PC-9 (cell line): ENCODE data around the gene SSR1. TPM values are rescaled to one million over a fixed set of nuclear protein-coding genes. Genes with fewer than 3 reads are reported as not detected.

Experiments
- BruUV-seq: library from RNA; stranded (reverse); fragments of 400-500 nt; replicated peaks from 2 replicates; lab custom pipeline; 2021; lab: Mats Ljungman, UMichigan
- CTCF ChIA-PET: fragments of 300-600 bp; sonication (Branson Sonifier 250); formaldehyde crosslinking; loops from one replicate; lab custom pipeline; 2022; ENCODE audit warnings: antibody characterized with exemption; lab: Charles Lee
- POLR2A ChIA-PET: fragments of 300-600 bp; sonication (Branson Sonifier 250); formaldehyde crosslinking; loops from one replicate; lab custom pipeline; 2022; ENCODE audit warnings: antibody characterized with exemption; ENCODE audit not compliant: unreplicated experiment; lab: Charles Lee
- DNase-seq, 2 experiments: peaks; one replicate each; pipeline versions ENCODE4 v3.0.0 to v3.0.0-alpha.2; 2015 to 2022; ENCODE audit warnings: mixed read lengths in 1 of 2
- H2AFZ ChIP-seq: fragments of 200-600 bp; sonication (generic); 2 replicates; pipeline ENCODE4 v1.8.1; 2017; ENCODE audit warnings: antibody characterized with exemption
- H3F3A ChIP-seq: fragments of 200-600 bp; sonication (generic); 2 replicates; pipeline ENCODE4 v1.8.1; 2017; ENCODE audit warnings: antibody characterized with exemption, mild to moderate bottlenecking, low read depth; ENCODE audit not compliant: insufficient read depth
- H3K27ac ChIP-seq: fragments of 200-600 bp; sonication (generic); 2 replicates; pipeline ENCODE4 v1.6.1; 2016; ENCODE audit warnings: mixed run types
- H3K27me3 ChIP-seq: fragments of 200-600 bp; sonication (generic); 2 replicates; pipeline ENCODE4 v1.6.1; 2016; ENCODE audit warnings: low read depth, mixed run types; ENCODE audit not compliant: insufficient read depth
- H3K36me3 ChIP-seq: fragments of 200-600 bp; sonication (generic); 2 replicates; pipeline ENCODE4 v1.6.1; 2016; ENCODE audit warnings: low read depth, mixed run types
- H3K4me1 ChIP-seq: fragments of 200-600 bp; sonication (generic); replicated peaks from 2 replicates; pipeline ENCODE4 v1.6.1; 2016; ENCODE audit warnings: mixed run types; ENCODE audit not compliant: insufficient read depth
- H3K4me2 ChIP-seq: fragments of 200-600 bp; sonication (generic); 2 replicates; pipeline ENCODE4 v1.6.1; 2017; ENCODE audit warnings: mixed run types
- H3K4me3 ChIP-seq: fragments of 200-600 bp; sonication (generic); 2 replicates; pipeline ENCODE4 v1.6.1; 2016; ENCODE audit warnings: mixed run types
- H3K79me2 ChIP-seq: fragments of 200-600 bp; sonication (generic); 2 replicates; pipeline ENCODE4 v1.6.1; 2017; ENCODE audit warnings: low read depth, mixed run types
- H3K9me2 ChIP-seq: fragments of 200-600 bp; sonication (generic); 2 replicates; pipeline ENCODE4 v1.8.1; 2017; ENCODE audit warnings: mild to moderate bottlenecking; ENCODE audit not compliant: insufficient read depth
- H3K9me3 ChIP-seq: fragments of 200-600 bp; sonication (generic); 2 replicates; pipeline ENCODE4 v1.8.1; 2016; ENCODE audit warnings: low read depth; ENCODE audit not compliant: insufficient read depth
- H4K20me1 ChIP-seq: fragments of 200-600 bp; sonication (generic); 2 replicates; pipeline ENCODE4 v1.8.1; 2017; ENCODE audit not compliant: insufficient read depth
- EZH2 ChIP-seq: fragments of 200-600 bp; sonication (generic); IDR thresholded peaks from 2 replicates; pipeline ENCODE4 v1.8.0; 2017; ENCODE audit warnings: antibody characterized with exemption, low read depth
- intact Hi-C: fragments of 100-400 bp; cut with micrococcal nuclease; formaldehyde crosslinking; loops from one replicate; pipeline ENCODE4 v1.10.0; 2022; ENCODE audit not compliant: unreplicated experiment
- total RNA-seq: library from RNA; stranded (reverse); gene quantifications from 2 replicates; pipeline ENCODE4 v1.2.3, GENCODE V29; 2021
- TF ChIP-seq, protein P1 (sequence below): fragments of 200-600 bp; sonication (generic); conservative IDR thresholded peaks from 2 replicates; pipeline ENCODE4 v1.6.1; 2017; ENCODE audit warnings: mixed run types, antibody characterized with exemption, mild to moderate bottlenecking, moderate library complexity

SSR1 gene
- total RNA-seq, 1 experiment from 2014 or later, result 118 TPM

DNA sequence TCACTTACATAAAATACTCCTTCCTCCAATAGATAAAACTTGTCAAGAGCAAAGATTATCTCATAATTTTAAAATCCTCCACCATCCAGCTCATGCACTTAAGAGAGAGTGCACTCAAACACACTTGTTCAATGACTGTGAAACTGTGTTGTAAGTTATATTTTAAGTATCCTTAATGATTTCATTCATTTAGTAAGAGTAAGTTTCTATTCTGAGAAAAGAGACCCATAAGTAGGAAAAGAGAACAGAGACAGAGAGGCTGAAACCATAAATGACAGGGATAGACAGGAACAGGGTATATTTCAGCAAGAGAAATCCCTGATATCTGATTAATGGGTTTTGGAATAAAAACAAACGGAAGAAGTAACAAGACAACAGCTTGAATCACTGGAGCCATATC lies 8.2 kb downstream of the SSR1 start:
- TF ChIP-seq EZH2, result no peak
- TF ChIP-seq, protein P1, sequence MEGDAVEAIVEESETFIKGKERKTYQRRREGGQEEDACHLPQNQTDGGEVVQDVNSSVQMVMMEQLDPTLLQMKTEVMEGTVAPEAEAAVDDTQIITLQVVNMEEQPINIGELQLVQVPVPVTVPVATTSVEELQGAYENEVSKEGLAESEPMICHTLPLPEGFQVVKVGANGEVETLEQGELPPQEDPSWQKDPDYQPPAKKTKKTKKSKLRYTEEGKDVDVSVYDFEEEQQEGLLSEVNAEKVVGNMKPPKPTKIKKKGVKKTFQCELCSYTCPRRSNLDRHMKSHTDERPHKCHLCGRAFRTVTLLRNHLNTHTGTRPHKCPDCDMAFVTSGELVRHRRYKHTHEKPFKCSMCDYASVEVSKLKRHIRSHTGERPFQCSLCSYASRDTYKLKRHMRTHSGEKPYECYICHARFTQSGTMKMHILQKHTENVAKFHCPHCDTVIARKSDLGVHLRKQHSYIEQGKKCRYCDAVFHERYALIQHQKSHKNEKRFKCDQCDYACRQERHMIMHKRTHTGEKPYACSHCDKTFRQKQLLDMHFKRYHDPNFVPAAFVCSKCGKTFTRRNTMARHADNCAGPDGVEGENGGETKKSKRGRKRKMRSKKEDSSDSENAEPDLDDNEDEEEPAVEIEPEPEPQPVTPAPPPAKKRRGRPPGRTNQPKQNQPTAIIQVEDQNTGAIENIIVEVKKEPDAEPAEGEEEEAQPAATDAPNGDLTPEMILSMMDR, result no peak
- no peak overlapping the region for H3K4me2 ChIP-seq
- no peaks in the 10 kb centered on the region for H3K9me3 ChIP-seq
- no peaks in the 10 kb centered on the region for H3K4me1 ChIP-seq
- H3K79me2 ChIP-seq, result peaks cover 27% of the 10 kb centered on the region
- H4K20me1 ChIP-seq, result peaks cover 30% of the 10 kb centered on the region
- H3K36me3 ChIP-seq, result peaks cover 10% of the 10 kb centered on the region
- POLR2A ChIA-PET, result no interaction called here
- H3K4me3 ChIP-seq, result no peak overlapping the region
- H2AFZ ChIP-seq, result no peak overlapping the region
- H3F3A ChIP-seq, result no peaks in the 10 kb centered on the region; the same call in 1 of the 2 replicates
- CTCF ChIA-PET, result no interaction called here
- no TSS peak for BruUV-seq
- no peak for DNase-seq
- no peaks in the 10 kb centered on the region for H3K9me2 ChIP-seq
- no peak overlapping the region for H3K27ac ChIP-seq
- intact Hi-C loops, result no loop called here
- no peaks in the 10 kb centered on the region for H3K27me3 ChIP-seq

DNA sequence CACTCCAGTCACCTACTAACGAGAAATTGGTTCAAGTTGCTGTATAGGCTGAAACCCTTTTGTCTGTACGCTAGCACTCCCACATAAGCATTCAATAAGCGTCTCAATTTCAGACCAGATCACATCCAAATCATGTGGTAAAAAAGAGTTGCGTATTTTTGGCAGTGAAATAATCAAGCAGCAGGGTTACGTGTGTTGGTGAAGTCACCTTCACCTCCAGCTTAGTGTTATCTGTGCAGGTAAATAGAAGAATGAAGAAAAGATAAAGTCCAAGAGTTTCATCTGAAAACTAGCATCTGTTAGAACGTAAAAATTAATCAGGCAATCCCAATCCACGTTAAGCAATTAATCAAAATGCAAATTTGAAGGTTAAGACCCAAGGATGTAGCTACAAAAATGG lies 11.3 kb downstream of the SSR1 start:
- H3K9me3 ChIP-seq, result no peaks in the 10 kb centered on the region
- no peak overlapping the region for H3K4me3 ChIP-seq
- TF ChIP-seq, protein P1, result no peak
- TF ChIP-seq EZH2, result no peak
- ChIA-PET POLR2A (no interaction called here), CTCF (no interaction called here)
- BruUV-seq, result no TSS peak
- peaks cover under 1% of the 10 kb centered on the region; the same call in 1 of the 2 replicates for H3K36me3 ChIP-seq
- no peak for DNase-seq
- no peak overlapping the region for H3K4me2 ChIP-seq
- no peak overlapping the region for H3K27ac ChIP-seq
- intact Hi-C loops, result no loop called here
- H4K20me1 ChIP-seq, result peaks cover 33% of the 10 kb centered on the region
- H3F3A ChIP-seq, result no peaks in the 10 kb centered on the region; the same call in 1 of the 2 replicates
- no peak overlapping the region for H2AFZ ChIP-seq
- no peaks in the 10 kb centered on the region for H3K27me3 ChIP-seq
- no peaks in the 10 kb centered on the region for H3K9me2 ChIP-seq
- H3K4me1 ChIP-seq, result no peaks in the 10 kb centered on the region
- no peaks in the 10 kb centered on the region; the same call in 1 of the 2 replicates for H3K79me2 ChIP-seq

DNA sequence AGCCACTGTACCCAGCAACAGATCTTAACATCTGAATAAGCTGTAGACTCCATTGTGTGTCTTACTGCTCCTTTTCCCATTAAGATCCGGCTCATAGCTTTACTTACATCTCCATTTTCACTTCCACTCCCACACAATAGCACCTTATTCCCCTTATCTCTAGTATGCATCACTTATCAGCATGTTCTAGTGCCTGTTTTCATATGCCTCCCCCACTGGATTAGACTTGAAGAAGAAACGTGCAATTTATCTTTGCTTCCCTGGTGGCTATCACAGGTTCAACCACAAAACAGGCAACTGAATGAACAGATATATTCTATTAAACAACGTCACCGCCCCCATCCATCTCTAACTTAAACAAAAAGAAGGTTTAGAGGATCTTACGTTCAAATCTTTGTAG lies 12.1 kb downstream of the SSR1 start:
- intact Hi-C loops, result no loop called here
- no peak overlapping the region for H3K27ac ChIP-seq
- DNase-seq, result no peak
- CTCF ChIA-PET, result no interaction called here
- H3K9me3 ChIP-seq, result no peaks in the 10 kb centered on the region
- BruUV-seq, result no TSS peak
- peaks cover 4% of the 10 kb centered on the region; the same call in 1 of the 2 replicates for H3K36me3 ChIP-seq
- no peaks in the 10 kb centered on the region for H3K4me1 ChIP-seq
- H2AFZ ChIP-seq, result no peak overlapping the region
- H3F3A ChIP-seq, result no peaks in the 10 kb centered on the region; the same call in 1 of the 2 replicates
- H3K9me2 ChIP-seq, result no peaks in the 10 kb centered on the region
- POLR2A ChIA-PET, result no interaction called here
- no peak overlapping the region for H3K4me2 ChIP-seq
- no peak for TF ChIP-seq EZH2
- TF ChIP-seq, protein P1, result no peak
- H3K79me2 ChIP-seq, result no peaks in the 10 kb centered on the region; the same call in 1 of the 2 replicates
- no peak overlapping the region for H3K4me3 ChIP-seq
- no peaks in the 10 kb centered on the region for H3K27me3 ChIP-seq
- H4K20me1 ChIP-seq, result peaks cover 33% of the 10 kb centered on the region
